Heart left ventricle (tissue), 13 donors: Measurements from ENCODE around the gene DCAF11.

Experiments
- CTCF ChIP-seq, 12 donors: fragments of 200-600 bp; sonication (generic) in 4 of 12; IDR thresholded peaks; one replicate each; pipeline versions ENCODE4 v1.5.0 to v1.8.0; 2018 to 2022; ENCODE audit warnings: antibody characterized with exemption in 12 of 12, mild to moderate bottlenecking in 5 of 12
- POLR2A ChIP-seq, 2 donors: fragments of 450-650 bp; IDR thresholded peaks; one replicate each; pipeline ENCODE4 v1.6.1; 2017; ENCODE audit warnings: antibody characterized with exemption in 2 of 2, mild to moderate bottlenecking in 2 of 2, moderate library complexity in 2 of 2
- donor health status: ischemic (EF 13 %, LVEDD 7.1; RV severe dilation, severe dysfunction).
- donor health status: DM: no; HTN: yes; CAD: no.
- donor health status: DM: no; HTN: no; CAD: no.
- donor health status: ischemic (EF 25% LVEDD 6.9; RV normal size, moderate dysfunction).
- donor health status: ischemic (EF 25% LVEDD 5.7; RV mildly dilated, moderate dysfunction).
- donor health status: ischemic (EF 35%, LVEDD 5.7; RV mildly dilated, moderate dysfunction).
- donor health status: nonischemic (EF 11% LVEDD 7.7; RV severe dilation, severe dysfunction).
- donor health status: DM: yes; HTN: yes; CAD: no.
- donor health status: PGD.
- donor health status: ischemic (EF 29% LVEDD 5.4; RV normal size, mild dysfunction).
- donor health status: nonischemic (EF 23%, LVEDD 6.1; RV moderate dilation, normal function).

GRCh38 chr14:24080888-24081738 lies 33.5 kb upstream of the DCAF11 start:
- TF ChIP-seq POLR2A (IDR thresholded peaks at IDR 0.05) (no peak), CTCF (IDR thresholded peaks at IDR 0.05) (no peak)
